Left cardiac atrium (tissue), 4 donors: ENCODE data around the gene NCAPD3. TPM values are rescaled to one million over a fixed set of nuclear protein-coding genes. Genes with fewer than 3 reads are reported as not detected.

Experiments used
- ATAC-seq, 2 donors: fragments of 200-7000 bp; cut with Tn5 transposase; one replicate each; pipeline ENCODE4 v1.9.1; 2020; ENCODE audit warnings: mild to moderate bottlenecking in 2 of 2, moderate library complexity in 2 of 2
- DNase-seq: peaks from one replicate; pipeline ENCODE4 v3.0.0-alpha.2; 2020
- intact Hi-C, 2 donors: fragments of 100-400 bp; cut with DNase I; formaldehyde crosslinking; loops; one replicate each; pipeline versions ENCODE4 v1.14.1 to v1.15.1; 2022 to 2023
- total RNA-seq, 2 donors: library from RNA; stranded (reverse); fragmentation: NEBNext Ultra II Directional; extraction: Animal tissue kit (Norgen Biotek cat#: 25700); gene quantifications; one replicate each; pipeline ENCODE4 v1.2.1, GENCODE V29; 2021
- donor health status: DM: no; HTN: yes; CAD: no.
- donor health status: DM: no; HTN: yes; CAD: no; lungs with severe emphysema.
- donor health status: DM: yes; HTN: yes; CAD: no.
- donor health status: Dilated cardiomyopathy.

Gene NCAPD3
- total RNA-seq, 2 donors from 2014 or later, result 9.4 to 11.5 TPM

- intact Hi-C loops, result no loop called here
- DNase-seq, result no peak
- no peak for ATAC-seq
Observed at GRCh38 chr11:134171951-134172350, 51.8 kb downstream of the NCAPD3 start.

- ATAC-seq (no peak), DNase-seq (no peak)
- intact Hi-C loops, result no loop called here
Observed at GRCh38 chr11:134170919-134171281, 52.9 kb downstream of the NCAPD3 start.

DNA sequence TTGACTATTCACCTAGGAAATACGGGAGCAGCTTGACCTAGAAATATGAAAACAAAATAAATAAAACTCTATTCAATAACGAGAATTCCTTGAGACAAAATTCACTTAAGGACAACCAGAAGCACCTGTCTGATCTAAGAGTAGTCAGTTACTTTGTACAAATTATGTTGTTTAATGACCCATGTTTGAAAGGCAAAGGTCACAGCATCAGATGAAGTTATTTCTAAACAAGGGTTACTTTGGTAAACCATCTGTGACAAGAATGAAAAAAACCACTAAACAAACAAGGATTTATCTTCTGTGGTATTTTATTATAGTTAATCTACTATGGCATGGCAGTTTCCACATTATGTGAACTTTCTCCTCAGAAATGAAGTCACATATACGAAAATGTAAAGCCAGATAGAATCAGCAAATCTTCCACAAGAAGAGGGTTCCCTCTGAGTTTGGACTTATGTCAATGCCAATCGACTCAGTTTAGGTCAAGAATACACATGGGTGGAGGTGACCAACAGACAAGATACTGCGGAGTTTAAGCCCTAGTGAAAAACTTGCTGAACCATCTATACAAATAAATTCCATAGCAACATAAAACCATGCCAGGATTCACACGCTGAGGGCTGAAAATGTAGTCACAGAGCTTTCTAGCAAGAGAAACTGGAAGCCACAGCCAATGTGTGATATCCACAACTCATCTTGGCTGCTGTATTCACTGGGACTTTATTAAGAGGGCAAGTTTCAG is 53.4 kb downstream of the NCAPD3 start:
- ATAC-seq (no peak), DNase-seq (no peak)
- intact Hi-C loops, result no loop called here

DNA sequence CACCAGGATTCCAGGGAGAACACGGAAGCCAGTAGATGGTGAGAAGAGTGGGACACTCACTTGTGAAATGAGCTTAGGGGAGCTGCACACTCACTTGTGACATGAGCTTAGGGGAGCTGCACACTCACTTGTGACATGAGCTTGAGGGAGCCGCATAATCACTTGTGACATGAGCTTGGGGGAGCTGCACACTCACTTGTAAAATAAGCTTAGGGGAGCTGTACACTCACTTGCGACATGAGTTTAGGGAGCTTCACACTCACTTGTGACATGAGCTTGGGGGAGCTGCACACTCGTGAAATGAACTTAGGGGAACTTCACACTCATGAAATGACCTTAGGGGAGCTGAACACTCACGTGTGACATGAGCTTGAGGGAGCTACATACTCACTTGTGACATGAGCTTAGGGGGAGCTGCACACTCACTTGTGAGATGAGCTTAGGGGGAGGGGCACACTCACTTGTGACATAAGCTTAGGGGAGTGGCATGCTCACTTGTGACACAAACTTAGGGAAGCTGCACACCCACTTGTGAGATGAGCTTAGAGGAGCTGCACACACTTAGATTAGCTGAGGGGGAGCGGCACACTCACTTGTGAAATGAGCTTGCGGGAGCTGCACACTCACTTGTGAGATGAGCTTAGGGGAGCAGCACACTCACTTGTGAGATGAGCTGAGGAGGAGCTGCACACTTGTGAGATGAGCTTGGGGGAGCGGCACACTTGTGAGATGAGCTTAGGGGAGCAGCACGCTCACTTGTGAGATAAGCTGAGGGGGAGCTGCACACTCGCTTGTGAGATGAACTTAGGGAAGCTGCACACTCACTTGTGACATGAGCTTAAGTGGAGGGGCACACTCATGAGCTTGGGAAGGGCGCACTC is 59.0 kb downstream of the NCAPD3 start:
- intact Hi-C loops, result no loop called here
- DNase-seq (no peak), ATAC-seq (no peak)

GRCh38 chr11:134159652-134160051 is 64.1 kb downstream of the NCAPD3 start:
- DNase-seq, result no peak
- no peak for ATAC-seq
- intact Hi-C loops, result no loop called here

DNA sequence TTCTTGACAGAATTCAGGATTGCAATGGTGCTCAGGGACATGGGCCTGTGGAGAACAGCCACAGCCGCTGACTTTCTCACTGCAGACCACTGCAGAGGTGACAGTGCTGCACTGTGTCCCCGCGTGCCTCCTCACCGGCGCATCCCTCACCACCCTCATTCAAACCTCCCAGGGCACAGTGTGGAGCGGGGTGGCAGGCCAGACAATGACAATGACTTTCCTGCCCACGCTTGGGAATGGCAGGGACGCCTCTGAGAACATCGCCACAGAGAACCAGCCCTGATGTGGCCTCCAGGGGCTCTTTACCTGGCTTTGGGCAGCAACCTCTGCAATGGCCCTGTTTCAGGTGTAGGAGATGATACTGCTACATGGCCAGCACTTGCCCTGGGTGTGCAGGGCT is 65.7 kb downstream of the NCAPD3 start:
- no peak for ATAC-seq
- no peak for DNase-seq
- intact Hi-C loops, result no loop called here

DNA sequence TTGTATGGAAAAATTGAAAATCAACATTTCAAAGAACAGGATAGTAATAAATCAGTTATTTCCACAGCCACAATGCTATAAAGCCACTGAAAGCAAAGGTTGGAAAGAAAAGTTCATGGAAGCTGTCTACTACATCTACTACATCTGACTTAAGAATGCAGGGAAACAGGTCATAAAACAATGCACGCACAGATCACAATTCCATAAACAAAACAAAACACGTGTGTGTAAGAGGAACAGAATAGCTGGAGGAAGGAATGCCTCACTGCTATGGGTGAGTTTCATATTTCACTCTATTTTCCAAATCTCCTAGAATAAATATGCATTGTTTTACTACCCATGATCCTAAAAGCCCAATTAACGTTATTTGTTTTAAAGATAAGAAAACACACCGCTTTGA is 66.3 kb downstream of the NCAPD3 start:
- DNase-seq (no peak), ATAC-seq (no peak)
- intact Hi-C loops, result no loop called here

DNA sequence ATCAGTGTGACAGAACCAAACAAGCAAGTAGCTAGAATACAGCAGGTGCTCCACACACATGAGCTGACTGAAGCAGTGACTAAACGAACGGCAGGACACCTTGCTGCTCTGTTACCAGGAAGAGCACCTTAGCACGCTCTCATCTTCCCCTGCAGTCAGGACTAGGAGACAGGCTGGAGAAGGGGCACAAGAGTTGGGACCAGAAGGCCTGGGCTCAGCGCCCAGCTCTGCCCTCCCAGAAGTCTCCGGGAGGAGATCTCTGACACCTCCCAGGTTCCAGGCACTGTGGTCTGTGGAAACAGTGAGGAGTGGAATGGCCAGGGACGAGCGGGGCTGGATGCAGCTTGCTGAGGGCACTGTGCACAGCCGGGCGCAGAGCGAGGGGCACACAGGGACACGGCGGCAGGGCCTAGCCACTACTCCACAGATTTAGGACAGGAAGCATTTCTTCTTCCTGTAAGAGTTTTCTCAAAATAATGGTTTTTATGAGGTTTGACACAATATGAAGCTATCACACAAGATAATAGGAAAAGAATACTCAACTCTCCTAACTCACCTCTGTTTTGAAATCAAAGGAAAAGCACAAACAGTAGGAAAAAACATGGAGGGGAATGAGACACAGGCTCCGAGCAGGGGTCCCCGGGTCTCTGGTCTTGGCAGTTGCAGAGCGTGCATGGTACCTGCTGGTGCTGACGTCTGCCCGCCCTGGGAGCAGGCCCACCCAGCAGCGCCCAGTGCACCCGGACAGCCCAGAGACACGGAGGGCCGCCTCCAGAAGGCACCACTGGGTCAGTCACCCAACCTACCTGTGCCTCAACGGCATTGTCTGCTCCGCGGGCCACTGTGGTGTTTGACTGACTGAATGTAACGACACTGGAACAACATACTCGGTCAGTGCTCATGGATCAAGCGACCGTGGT is 67.6 kb downstream of the NCAPD3 start:
- ATAC-seq (no peak), DNase-seq (no peak)
- intact Hi-C loops, result no loop called here

DNA sequence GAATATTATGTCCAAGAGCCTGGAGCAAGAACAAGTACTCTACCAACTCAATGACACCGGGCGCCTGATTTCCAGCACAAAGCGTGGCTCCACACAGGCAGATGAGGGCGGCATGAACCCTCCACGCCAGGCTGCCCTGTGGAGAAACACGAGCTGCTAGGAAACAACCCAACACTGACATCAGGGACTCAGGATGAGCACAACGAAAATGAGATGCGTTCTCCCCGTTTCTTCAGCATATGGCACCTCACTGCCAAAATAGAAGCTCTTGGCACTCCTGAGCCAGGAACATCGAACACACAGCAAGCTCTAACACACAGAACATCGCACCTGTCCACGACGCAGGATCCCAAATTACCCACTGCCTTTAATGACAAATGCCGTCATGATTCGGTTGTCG is 68.3 kb downstream of the NCAPD3 start:
- intact Hi-C loops, result no loop called here
- no peak for DNase-seq
- ATAC-seq, result no peak

- ATAC-seq, result peak in 1 of 2 donors; percentile 15
- DNase-seq, result no peak
- intact Hi-C loops, result no loop called here
Observed at GRCh38 chr11:134154441-134154840, 69.3 kb downstream of the NCAPD3 start.

DNA sequence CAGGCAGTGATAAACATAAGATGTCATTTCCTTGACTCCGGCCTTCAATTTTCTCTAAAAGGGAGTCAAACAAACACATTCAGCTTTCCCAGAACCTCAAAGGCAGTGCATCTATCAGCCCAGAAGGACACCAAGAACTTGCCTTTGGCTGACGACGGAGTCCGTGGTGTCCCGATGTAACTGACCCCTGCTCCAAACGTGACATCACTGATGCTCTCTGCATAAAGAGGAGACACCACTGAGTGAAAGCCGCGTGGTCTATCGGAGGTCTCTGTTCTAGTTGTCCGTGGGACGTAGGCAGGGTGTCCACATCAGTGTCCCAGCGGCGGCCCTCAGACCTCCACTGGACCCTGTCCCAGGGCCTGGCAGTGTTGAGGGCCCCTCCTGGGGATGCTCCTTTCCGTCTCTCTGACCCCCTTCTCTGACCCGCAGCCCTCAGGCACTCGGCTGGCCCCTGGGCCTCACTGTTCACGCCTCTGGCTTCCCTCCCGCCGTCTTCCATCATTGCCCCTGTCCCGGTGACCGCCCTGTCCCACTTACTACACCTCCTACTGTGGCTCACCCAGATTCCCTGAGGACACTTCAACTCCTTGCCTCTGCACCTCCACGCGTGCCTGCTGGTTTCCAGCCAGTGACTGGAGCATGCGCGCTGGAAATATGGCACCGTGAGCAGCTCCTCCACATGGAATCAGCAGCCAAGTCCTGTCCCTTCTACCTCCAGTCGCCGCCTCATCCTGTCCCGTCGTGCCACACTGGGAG is 70.4 kb downstream of the NCAPD3 start:
- intact Hi-C loops, result no loop called here
- DNase-seq (no peak), ATAC-seq (no peak)

- intact Hi-C loops, result no loop called here
Observed at GRCh38 chr11:134152696-134153095, 71.1 kb downstream of the NCAPD3 start.

GRCh38 chr11:134151083-134151747 is 72.6 kb downstream of the NCAPD3 start:
- no peak for DNase-seq
- ATAC-seq, result no peak
- intact Hi-C loops, result no loop called here

More at GRCh38 chr11:134152696-134153095, 71.1 kb downstream of the NCAPD3 start:
- DNase-seq (no peak), ATAC-seq (peak in 1 of 2 donors; percentile 17)

DNA sequence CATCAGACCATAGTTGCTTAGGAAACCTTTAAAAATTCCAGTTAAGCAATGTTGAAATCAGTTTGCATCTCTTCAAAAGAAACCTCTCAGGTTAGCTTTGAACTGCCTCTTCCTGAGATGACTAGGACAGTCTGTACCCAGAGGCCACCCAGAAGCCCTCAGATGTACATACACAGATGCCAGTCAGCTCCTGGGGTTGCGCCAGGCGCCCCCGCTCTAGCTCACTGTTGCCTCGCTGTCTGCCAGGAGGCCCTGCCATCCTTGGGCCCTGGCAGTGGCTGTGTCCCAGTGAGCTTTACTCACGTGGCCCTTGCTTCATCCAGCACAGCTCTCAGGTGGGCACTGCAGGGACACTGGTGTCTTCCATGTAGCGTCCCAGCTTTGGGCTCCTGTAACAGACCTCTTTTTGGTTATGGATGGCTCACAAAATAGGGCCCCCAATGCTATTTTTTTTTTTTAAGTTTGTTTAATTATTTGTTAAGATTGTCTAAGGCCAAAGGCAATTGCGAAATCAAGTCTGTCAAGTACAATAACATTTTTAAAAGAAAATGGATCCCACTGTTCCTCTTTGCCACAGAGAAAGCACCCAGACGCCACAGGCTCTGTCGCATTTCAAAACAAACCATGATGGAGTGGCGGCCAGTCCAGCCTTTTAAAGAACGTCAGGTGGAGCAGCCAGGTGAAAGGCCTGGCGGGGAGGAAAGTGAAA is 73.4 kb downstream of the NCAPD3 start:
- intact Hi-C loops, result no loop called here
- DNase-seq (no peak), ATAC-seq (no peak)

DNA sequence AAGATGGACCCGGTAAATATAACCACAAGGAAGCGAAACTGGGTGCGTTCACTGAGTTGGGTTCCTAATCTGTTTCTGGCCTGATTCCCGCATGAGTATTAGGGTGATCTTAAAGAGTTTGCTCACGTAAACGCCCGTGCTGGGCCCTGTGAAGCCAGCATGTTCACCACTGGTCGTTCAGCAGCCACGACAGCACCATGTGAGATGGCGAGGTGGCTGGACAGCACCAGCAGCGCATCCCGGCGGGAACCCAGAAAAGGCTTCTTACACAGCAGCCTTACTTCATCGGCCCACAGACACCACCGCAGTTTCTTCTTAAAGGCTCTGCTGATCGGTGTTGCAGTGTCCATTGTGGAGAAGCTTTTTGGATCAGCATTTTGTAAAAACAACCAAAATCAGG is 74.4 kb downstream of the NCAPD3 start:
- ATAC-seq (no peak), DNase-seq (no peak)
- intact Hi-C loops, result loop anchor here in 1 of 2 donors (10.0 kb wide), 1 partner anchor 215 kb away; no protein-coding TSS in a partner anchor

DNA sequence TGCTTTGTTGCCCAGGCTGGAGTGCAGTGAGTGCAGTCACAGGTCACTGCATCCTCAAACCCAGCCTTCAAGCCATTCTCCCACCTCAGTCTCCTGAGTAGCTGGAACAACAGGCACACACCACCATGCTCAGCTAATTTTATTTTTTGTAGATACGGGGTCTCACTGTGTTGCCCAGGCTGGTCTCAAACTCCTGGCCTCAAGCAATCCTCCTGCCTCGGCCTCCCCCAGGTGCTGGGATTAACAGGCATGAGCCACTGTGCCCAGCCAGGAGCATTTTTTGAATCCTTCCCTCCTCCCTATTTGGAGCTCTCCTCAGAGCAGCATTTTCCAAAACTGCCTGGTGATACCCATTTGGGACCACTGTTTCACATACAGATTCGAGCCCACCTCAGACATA is 77.2 kb downstream of the NCAPD3 start:
- DNase-seq (no peak), ATAC-seq (no peak)
- intact Hi-C loops, result loop anchor here in 1 of 2 donors (10.0 kb wide), 1 partner anchor 212 kb away; no protein-coding TSS in a partner anchor

DNA sequence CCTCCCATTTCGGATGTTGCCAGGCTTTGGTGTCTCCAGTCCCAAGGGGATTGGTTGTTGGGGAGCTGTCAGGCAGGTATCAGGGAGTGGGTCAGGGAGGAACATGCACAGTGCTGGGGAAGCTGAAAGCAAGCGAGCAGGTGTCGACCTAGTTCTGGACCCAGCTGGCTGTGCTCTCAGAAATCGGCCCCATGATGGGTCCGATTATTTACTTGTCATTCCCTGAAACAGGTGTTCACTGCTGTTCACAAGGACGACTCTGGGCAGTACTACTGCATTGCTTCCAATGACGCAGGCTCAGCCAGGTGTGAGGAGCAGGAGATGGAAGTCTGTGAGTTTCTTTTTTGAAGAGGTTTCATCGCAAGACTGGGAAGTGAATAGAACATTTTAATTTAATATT is 78.1 kb downstream of the NCAPD3 start:
- ATAC-seq (no peak), DNase-seq (no peak)
- intact Hi-C loops, result loop anchor here in 1 of 2 donors (10.0 kb wide), 1 partner anchor 211 kb away; no protein-coding TSS in a partner anchor
